Measurements from ENCODE around the gene ACOD1. TPM values are rescaled to one million over a fixed set of nuclear protein-coding genes. Genes with fewer than 3 reads are reported as not detected.

ACOD1 gene
- total and polyA plus RNA-seq, 10 of the 15 experiments (the other 5 are each of a cell fraction or from before 2014, with no cell fraction given), result not detected

DNA sequence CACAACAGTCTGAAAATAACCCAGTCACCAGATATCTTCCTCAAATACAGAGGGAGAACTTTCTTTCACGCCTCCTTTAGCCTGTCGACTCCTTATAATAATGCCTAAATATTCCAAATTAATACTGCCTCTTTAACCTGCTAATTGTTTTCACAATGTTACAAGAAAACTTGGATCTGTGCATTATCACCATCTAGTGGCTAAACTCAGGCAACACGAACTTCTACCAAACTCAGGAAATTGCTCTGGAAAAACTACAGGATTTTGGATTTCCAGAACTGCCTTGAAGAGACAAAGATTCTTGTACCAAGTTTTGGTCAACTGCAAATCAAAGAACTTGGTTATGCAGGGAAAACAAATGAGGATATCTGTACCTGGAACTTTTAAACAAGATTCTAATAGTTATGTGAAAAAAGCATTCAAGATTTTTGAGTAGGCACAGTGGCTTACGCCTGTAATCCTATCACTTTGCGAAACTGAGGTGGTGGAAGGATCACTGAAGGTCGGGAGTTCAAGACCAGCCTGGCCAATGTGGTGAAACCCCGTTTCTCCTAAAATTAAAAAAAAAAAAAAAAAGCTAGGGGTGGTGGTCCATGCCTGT, 54.4 kb downstream of the ACOD1 start (continued):
- TF ChIP-seq CBX3 (IDR thresholded peaks at IDR 0.05; ENCODE audit: borderline replicate concordance, low read depth) (no peak), FOXM1 (IDR thresholded peaks at IDR 0.05; ENCODE audit: low read depth, low read length) (no peak), MYC (IDR thresholded peaks at IDR 0.05; ENCODE audit: insufficient read depth, insufficient read length, insufficient replicate concordance, low read length, severe bottlenecking) (no peak), SMC3 (IDR thresholded peaks at IDR 0.05; ENCODE audit: borderline replicate concordance, low read length) (peak; percentile 20; the same call in 1 of the 2 replicates), KDM1A (IDR thresholded peaks at IDR 0.05; ENCODE audit: borderline replicate concordance) (no peak), E2F4 (IDR thresholded peaks at IDR 0.05; ENCODE audit: low read depth, low read length) (no peak), ETV6 (conservative IDR thresholded peaks at IDR 0.05 in 1 of 2, IDR thresholded peaks at IDR 0.05 in 1 of 2; ENCODE audit: borderline replicate concordance in 1 of 2, low read depth in 1 of 2) (no peak), HDGF (IDR thresholded peaks at IDR 0.05) (no peak), RAD51 (IDR thresholded peaks at IDR 0.05) (no peak), NR2F1 (conservative IDR thresholded peaks at IDR 0.05) (no peak), HDAC2 (IDR thresholded peaks at IDR 0.05) (no peak), IKZF1 (conservative IDR thresholded peaks at IDR 0.05) (0 out of 2 replicates have a peak, but pooled peaks have one; percentile 27), GABPA (IDR thresholded peaks at IDR 0.05; ENCODE audit: low read depth) (no peak), RAD21 (IDR thresholded peaks at IDR 0.05; ENCODE audit: insufficient read depth, low read depth, low read length) (peak; percentile 34; the same call in 1 of the 2 replicates), POLR2AphosphoS2 (IDR thresholded peaks at IDR 0.05; ENCODE audit: low read depth, low read length) (no peak), ZBTB11 (CRISPR knock-in tag; IDR thresholded peaks at IDR 0.05) (no peak)
- TF ChIP-seq, protein P1, sequence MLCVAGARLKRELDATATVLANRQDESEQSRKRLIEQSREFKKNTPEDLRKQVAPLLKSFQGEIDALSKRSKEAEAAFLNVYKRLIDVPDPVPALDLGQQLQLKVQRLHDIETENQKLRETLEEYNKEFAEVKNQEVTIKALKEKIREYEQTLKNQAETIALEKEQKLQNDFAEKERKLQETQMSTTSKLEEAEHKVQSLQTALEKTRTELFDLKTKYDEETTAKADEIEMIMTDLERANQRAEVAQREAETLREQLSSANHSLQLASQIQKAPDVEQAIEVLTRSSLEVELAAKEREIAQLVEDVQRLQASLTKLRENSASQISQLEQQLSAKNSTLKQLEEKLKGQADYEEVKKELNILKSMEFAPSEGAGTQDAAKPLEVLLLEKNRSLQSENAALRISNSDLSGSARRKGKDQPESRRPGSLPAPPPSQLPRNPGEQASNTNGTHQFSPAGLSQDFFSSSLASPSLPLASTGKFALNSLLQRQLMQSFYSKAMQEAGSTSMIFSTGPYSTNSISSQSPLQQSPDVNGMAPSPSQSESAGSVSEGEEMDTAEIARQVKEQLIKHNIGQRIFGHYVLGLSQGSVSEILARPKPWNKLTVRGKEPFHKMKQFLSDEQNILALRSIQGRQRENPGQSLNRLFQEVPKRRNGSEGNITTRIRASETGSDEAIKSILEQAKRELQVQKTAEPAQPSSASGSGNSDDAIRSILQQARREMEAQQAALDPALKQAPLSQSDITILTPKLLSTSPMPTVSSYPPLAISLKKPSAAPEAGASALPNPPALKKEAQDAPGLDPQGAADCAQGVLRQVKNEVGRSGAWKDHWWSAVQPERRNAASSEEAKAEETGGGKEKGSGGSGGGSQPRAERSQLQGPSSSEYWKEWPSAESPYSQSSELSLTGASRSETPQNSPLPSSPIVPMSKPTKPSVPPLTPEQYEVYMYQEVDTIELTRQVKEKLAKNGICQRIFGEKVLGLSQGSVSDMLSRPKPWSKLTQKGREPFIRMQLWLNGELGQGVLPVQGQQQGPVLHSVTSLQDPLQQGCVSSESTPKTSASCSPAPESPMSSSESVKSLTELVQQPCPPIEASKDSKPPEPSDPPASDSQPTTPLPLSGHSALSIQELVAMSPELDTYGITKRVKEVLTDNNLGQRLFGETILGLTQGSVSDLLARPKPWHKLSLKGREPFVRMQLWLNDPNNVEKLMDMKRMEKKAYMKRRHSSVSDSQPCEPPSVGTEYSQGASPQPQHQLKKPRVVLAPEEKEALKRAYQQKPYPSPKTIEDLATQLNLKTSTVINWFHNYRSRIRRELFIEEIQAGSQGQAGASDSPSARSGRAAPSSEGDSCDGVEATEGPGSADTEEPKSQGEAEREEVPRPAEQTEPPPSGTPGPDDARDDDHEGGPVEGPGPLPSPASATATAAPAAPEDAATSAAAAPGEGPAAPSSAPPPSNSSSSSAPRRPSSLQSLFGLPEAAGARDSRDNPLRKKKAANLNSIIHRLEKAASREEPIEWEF (IDR thresholded peaks at IDR 0.05; ENCODE audit: insufficient replicate concordance, low read depth, low read length), result no peak
- TF ChIP-seq, protein P2, sequence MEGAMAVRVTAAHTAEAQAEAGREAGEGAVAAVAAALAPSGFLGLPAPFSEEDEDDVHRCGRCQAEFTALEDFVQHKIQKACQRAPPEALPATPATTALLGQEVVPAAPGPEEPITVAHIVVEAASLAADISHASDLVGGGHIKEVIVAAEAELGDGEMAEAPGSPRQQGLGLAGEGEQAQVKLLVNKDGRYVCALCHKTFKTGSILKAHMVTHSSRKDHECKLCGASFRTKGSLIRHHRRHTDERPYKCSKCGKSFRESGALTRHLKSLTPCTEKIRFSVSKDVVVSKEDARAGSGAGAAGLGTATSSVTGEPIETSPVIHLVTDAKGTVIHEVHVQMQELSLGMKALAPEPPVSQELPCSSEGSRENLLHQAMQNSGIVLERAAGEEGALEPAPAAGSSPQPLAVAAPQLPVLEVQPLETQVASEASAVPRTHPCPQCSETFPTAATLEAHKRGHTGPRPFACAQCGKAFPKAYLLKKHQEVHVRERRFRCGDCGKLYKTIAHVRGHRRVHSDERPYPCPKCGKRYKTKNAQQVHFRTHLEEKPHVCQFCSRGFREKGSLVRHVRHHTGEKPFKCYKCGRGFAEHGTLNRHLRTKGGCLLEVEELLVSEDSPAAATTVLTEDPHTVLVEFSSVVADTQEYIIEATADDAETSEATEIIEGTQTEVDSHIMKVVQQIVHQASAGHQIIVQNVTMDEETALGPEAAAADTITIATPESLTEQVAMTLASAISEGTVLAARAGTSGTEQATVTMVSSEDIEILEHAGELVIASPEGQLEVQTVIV (IDR thresholded peaks at IDR 0.05; ENCODE audit: borderline replicate concordance, partially characterized antibody), result no peak

Data from GM12878 (cell line).